GM18858 (cell line): ENCODE measurements around the gene DSC2.

Source experiments
- ATAC-seq: cut with Tn5 transposase; IDR thresholded peaks from one replicate; pipeline ENCODE4 v1.9.1; 2021; ENCODE audit not compliant: unreplicated experiment

DSC2 gene

DNA sequence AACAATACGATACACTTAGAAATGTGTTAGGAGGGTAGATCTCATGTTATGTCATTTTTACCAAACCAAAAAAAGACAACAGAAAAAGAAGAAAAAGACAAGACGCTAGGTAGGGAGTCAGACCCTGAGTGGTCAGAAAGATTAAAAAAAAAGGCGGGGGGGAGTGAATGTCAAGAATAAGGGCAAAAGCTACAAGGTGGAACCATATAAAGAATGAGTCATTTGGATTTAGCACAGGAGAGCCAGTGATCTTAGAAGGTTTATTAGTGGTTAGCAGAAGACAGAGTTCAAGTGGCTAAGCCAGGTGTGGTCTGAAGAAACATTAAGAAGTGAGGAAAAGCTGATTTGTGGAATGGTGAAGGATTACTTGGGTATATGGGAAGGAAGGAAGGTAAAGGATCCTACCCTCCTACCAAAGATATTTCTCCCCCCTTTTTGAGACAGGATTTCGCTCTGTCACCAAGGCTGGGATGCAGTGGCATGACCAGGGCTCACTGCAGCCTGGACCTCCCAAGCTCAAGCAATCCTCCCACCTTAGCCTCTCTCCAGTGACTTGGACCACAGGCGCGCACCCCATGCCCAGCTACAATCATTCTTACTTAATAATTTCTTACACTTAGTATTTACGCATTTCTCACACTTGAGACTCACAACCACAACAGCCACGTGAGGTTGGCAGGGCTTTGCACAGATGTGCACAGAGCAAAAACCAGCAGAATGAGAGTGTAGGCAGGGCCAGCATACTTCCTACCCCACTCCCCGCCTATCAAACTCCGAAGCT lies 2.6 kb downstream of the DSC2 start:
- no peak for ATAC-seq

DNA sequence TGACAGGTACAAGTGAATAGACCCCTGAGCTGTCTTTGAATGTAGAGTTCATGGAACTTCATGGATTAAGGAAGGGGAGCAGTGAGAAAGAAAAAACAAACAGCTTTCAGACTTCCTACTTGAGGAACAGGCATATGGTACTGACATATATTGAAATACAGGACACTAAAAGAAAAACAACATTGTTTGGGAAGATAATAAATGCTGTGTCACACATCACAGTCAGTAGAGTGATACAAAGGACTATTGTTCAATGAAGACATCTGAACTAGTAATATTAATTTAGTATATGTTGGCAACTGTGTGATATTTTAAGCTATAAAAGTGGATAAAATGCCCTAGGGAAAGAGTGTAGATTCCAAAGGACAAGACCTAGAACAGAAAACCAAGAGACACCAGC lies 3.3 kb downstream of the DSC2 start:
- no peak for ATAC-seq

DNA sequence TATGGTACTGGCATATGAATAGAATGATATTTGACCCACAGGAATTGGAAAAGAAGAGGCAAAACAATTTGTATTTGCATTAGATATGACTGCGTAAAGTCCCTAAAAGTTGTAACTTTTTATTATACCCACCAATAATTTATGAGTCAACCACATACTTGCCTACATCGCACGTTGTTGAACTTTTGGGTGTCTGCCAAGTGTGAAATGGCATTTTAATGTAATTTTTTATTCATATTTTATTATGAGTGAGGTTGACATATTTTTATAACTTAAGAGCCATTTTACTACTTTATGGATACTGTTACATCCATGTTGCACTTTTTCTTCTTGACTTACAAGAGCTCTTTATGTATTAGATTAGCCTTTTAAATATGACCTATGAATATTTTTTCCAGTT lies 4.6 kb downstream of the DSC2 start:
- ATAC-seq, result no peak

DNA sequence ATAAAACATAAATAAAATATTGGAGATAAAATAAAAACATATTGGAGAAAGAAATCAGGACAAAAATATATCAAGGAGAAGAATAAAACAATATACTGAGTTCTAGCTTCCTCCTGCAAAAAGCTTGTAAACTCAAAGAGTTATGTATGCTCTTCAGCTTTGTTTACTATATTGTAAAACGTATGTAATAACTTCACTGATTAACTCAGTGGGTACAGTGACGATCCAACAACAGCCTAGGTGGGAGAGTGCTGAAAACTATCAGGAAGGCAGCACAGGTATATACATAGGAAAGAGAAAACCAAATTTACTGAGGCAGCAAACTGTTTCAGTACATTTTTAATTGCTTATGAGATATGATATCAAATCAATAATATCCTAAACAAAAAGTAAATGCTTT lies 8.3 kb downstream of the DSC2 start:
- no peak for ATAC-seq

DNA sequence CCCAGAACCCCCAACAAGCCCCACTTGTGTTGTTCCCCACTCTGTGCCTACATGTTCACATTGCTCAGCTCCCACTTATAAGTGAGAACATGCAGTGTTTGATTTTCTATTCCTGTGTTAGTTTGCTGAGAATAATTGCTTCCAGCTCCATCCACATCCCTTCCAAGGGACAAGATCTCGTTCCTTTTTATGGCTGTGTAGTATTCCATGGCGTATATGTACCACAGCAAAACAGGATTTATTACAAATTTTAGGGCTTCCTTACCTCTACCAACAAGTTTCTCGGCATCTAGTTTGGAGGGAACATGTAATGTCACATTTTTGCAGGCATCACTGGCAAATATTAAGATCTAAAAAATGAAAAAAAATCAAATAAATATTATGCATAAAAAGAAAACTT lies 8.9 kb downstream of the DSC2 start:
- no peak for ATAC-seq

DNA sequence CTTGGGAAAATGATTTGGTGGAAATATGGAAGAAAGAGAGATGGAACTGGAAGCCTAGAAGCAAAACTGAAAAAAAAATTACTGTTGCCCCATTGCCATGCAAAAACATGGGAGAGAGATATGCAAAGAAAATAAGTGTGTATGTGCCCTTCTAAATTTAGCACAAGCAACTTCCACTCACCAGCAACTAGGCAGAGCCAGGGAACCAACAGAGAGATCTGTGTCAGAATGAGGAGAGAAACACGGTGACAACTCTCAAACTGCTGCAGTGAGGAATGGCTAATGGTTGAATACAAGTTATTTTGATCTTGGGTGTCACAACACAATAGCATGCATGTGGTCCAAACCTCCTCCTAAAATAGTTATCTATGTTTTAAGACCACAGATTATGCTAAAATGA lies 10.9 kb downstream of the DSC2 start:
- no peak for ATAC-seq

DNA sequence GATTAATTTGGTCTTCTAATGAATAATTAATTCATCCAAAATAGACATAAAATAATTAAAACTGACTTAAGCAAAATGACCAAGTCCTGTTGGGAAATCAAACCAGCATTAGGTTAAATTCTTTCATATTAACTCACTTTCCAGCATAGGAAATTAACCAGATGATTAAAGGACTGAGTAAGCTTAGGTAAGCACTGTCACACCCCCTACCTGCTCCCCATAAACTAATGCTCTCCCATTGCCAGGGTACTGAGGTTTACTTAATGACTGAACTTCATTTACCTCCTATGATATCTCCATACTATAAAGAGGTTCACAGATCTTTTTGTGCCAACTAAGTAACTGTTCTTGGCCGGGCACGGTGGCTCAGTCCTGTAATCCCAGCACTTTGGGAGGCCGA lies 13.7 kb downstream of the DSC2 start:
- ATAC-seq, result no peak

DNA sequence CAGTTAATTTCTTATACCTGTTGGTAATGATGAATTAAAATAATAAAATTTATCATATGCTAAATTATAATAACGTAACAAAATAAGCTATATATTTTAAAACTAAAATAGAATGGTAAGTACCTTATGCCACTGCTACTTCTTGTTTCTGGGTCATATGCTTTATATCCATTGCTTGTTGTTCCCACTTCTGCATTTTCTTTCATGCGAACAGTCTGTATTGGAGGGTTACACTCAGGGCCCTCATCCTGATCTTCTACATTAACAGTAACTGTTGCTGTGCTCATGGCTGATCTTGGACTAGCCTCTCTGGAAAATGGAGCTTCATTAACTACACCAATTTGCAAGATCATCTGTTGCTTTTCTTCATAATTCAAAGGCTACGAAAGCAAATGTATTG lies 22.2 kb downstream of the DSC2 start:
- ATAC-seq, result no peak

DNA sequence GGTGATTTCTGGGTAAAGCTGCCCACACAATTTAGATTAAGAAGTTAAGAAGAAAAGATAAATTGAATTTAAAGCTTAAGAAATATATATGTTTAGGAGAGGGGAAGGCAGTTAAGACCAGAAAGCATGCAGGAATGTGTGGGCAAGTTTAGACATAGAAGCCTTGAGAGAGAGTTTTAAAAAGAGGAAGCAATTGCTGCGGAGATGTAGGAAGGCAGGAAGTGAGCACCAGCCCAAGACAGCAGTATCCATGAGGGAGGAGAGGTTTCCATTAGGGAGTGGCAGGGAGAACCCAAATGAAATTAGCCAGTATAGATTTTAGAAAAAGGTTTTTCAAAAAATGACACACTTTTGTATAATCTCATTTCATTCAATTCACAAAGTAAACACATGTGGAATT lies 24.3 kb downstream of the DSC2 start:
- ATAC-seq, result no peak

DNA sequence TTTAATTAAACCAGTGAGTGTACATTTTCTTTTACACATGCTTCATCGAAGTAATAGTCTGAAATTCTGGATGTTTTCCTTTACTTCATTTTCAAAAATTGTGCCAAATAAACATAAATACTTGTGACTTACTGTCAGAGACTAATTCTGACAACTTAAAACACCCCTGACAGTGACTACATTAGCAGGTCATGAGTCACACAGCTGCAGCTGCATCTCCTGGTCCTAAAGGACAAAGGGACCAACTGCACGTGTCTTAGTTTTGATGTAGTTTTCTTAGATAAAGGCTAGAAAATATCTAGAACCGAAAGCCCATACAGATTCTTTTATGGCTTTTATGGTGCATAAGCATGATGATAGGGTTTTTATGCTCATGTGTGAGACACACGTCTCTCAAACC lies 30.0 kb downstream of the DSC2 start:
- ATAC-seq, result no peak

DNA sequence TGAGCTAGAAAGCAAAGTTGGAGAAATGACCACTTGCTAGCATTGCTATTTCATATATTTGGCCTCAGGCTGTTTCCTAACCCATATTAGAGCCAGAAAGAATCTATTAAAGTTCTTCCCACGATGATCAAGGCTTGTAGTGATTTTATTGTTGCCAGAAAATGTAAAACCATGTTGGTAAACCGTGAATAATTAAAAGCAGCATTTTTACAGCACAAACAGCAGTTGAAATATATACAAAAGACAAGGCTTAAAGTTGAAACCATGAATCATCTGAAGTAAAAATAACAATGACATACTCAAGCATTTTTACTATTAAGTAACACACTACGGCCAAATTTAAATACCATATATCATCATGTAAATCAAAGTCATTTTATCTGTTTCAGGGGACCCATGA lies 32.0 kb downstream of the DSC2 start:
- no peak for ATAC-seq

DNA sequence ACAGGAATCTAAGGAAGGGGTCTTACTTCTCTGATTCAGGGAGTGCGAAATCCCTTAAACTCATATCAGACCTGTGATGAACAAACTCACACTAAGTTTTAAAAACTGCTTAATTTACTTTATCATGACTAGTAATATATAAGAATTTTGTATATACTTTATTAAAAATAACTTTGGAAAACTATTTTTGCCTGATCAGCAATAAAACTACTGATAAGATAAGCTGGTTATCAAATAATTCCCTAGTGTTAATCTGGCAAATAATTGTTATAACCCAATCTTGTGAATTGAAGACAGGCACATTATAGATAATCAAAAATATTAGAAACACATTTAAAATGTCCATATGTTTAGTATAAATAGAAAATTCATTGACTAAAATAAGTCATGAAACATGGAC lies 36.0 kb downstream of the DSC2 start:
- no peak for ATAC-seq

DNA sequence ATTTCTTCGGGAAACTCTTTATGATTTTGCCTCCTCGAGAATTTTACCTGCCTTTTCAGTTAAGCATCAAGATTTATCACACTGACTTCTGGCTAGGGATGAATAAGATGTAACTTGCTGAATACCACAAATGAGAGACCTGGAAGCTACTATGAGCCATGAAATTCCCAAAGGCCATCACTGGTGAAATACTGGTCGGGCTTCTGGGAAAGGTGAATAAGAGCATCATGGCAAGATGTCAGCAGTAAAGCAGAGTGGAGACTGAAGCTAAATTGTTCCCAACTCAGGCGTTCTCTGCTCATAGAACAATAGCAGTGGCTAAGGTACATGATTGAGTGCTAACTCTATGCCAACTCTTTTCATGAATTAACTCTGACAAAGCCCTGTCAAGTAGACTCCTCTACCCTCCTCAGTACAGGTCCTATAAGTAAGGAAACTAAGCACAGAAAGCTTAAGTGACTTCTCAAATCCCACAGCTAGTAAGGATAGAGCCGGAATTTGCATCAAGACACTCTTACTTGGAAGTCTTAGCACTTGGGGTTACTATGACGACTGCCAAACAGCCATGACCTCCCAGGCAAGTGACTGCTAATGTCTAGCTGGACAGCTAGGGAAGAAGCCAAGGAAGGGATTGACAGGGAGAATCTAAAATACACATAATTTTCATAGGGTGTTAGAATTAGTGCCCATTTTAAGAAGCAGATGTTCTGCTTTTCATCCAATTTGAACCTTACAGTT lies 37.0 kb downstream of the DSC2 start:
- ATAC-seq, result no peak

DNA sequence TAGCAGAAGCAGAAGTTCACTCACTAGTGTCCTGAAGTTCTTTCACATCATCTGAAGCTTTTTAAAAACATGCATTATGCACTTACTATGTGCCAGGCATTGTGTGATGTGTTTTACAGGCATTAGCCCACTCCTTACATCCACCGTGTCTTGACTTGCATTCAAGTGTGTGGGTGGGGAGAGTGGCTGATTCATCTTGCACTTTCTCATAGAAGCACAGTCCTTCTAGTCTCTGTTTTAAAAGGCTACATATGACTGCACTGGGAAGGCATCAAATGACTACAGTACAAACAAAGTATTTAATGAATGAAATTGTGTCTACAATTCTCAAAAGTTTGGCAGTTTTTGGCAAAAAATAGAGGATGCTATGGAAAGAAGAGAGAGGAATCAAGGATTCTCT lies 38.1 kb downstream of the DSC2 start:
- ATAC-seq, result peak; percentile 78

DNA sequence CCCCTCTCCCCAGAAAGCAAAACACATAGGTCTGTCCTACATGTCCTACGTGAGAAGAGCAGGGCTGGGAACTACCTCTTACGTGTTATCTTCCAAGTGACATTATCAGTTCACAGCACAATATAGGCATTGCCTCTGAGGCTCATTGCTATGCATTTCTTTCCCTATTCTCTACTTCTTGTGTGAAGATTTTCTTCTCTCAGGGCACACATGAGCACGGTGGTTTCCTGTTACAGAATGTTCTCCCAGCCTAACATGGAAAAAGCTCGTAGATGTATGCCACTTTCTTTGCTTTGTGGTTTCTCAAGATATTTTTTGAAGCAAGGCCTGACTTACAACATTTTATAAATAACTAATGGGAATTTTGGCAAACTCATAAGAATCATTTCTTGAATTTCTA lies 40.3 kb downstream of the DSC2 start:
- ATAC-seq, result peak; percentile 49

DNA sequence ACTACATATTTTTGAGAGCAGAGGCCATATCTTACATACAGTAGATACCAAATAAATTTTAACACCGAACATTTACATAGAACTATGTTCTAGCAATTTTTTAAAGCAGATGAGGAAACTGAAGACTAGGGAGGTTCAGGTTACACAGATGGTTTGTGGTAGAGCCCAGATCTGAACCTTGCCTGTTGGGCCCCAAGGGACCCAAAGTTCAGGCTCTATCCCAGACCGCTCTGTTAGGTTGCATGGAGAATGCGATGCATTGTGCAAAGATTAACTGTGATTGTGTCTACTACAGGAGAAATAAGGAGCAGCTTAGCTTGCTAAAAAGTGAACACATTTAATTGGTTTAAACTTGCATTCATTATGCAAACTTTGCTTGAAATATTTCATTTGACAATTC lies 43.3 kb downstream of the DSC2 start:
- ATAC-seq, result no peak

DNA sequence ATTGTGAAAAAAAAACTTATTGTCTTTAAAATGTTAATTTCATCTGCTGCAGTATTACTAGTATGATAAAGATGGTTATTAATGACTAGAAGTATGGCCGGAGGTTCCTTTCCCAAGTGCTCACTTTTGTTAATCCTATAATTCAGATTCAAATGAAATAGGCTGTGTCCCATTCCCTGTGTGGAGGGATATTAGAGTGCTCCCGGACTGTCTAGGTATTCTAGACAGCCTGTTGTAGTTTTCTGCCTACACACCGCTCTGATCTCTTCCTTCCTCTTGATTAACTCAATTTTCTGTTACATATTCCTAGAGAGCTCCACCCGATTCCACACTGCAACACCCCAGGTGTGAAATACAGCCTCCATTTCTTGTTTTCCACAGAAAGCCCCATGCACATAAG lies 44.3 kb downstream of the DSC2 start:
- no peak for ATAC-seq

DNA sequence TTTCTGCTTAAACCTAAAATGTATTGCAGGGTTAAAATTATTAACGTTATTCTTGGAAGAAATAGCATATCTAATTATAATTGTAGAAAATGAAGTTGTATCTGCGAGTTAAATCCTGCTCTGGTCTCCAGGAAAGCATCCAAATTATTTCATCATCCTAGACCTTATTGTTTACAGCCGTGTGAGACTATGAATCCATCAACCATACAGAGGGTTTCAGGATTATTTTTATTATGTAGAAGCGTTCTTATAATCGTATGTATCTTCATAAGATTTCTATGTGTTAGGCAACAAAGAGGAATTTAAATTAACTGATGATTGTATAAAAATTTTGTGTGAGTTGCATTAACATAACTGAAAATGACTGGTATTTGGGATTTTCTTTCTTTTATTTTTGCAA lies 45.2 kb downstream of the DSC2 start:
- no peak for ATAC-seq

DNA sequence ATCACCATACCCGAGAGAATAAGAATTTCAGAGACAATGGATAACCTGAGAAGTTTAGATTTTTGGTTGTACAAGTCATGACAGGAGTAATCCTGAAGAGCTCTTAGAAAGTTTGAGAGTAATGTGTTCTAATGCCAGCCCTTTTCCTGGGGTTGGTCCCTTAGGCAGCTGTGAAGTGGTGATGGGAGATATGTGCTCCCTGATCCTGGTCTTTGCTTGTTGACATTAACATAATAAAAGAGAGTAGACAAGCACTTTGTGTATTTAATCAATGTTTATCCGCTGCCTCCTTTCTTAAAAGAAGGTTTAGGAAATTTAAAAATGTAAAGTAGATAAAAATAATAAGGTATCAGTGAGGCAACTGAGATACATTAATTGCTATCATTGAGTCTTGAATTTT lies 45.9 kb downstream of the DSC2 start:
- ATAC-seq, result no peak

DNA sequence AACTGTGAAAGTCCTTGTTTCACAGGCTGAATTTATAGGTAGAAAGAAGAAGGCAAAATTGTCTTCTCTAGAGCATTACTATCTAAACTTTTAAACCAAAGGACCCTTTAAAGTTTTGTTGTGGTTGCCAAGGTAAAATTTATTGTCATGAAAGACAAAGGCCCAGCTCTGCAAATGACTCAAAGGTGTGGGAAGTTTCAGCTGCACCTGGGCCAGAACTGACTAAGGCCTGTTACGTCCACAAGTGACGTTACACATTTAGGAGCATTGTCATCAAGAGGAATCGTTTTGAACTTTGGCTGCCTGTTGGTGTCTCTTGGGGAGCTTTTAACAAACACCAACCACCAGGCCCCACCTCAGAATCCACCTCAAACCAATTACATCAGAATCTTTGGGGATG lies 51.6 kb downstream of the DSC2 start:
- no peak for ATAC-seq

DNA sequence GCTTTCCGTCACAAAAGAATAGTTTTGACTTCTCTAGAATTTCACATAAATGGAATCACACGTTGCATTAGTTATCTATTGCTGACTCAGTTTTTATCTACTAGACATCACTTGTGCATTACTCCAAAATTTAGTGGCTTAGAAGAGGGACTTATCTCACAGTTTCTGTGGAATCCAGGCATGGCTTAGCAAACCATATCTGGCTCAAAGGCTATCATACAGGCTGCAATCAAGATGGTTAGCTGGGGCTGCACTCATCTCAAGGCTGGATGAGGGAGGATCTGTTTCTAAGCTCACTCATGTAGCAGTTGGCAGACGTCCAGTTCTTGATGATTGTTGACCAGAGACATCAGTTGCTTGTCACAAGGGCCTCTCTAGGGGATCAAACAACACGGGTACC lies 53.0 kb downstream of the DSC2 start:
- no peak for ATAC-seq

DNA sequence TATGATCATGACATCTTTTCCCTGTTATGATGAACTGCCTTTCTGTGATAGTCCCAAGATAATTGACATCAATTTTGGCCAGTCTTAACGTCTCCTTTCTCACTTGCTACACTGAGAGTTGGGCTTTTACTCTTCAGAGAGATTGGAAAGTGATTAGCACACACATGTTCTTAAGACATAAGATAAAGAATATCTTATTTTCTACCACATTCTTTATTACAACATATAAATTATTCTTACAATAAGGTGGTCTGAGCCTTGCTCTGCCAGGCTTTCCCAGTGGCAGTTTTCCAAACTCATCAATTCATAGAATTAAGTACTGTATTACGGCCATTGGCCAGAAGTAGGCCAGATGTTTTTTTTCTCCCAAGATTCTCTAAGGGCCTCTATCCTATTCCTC lies 54.0 kb downstream of the DSC2 start:
- no peak for ATAC-seq

DNA sequence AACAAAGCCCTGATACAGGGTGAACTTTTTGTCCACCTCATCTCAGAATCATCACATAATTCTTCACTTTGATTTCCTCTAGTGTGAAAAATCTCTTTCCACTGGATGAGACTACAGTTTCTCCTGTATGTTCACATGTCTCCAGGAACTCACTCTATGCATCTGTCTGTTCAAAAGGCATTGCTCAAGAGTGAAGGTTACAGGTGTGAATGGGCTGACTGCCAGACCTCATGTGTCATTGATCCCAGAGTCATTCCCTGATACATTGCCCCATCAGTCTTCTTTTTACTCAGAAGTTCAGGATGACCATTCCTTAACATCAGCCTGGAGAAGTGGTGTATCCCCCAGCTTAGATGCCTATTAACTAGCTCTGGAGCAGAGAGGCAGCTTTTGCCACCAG lies 55.3 kb downstream of the DSC2 start:
- ATAC-seq, result no peak
